Measurements from ENCODE around the gene NKAPD1. TPM values are rescaled to one million over a fixed set of nuclear protein-coding genes. Genes with fewer than 3 reads are reported as not detected.
A peak's percentile ranks its signal among the peaks of the same experiment; 100 is the strongest.

The NKAPD1 gene
- total RNA-seq, 3 donors from 2014 or later = 14.6 to 17.4 (median 16.2) TPM

DNA sequence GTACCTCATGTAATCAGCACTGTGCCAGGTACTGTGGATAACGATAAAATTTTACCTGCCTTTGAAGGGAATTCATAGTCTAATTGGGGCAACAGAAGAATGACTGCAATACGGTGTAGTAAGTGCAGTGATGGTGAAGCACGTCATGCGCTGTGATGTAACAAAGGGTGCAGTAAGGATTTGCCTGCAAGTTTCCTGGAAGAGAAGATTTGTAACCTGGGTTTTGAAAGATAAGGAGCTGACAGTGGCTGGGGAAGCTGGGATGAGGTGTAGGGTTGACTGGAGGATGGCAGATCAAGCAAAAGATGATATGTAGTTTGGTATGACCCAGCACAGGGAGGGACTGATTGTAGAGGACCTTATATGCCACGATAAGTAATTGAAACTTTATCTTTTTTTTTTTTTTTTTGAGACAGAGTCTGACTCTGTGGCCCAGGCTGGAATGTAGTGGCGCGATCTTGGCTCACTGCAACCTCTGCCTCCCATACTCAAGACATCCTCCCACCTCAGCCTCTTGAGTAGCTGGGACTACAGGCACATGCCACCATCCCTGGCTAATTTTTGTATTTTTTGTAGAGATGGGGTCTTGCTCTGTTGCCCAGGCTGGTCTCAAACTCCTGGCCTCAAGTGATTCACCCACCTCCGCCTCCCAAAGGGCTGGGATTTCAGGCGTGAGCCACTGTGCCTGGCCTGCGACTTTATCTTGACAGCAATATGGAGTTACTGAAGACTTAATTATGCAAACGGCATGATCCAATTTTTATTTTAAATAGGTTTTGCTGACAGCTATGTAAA lies 23.8 kb downstream of the NKAPD1 start:
- H3K4me1 ChIP-seq (ENCODE audit: low read depth) = no peaks in the 10 kb centered on the region
- H3K4me3 ChIP-seq = no peak overlapping the region
- H3K36me3 ChIP-seq (ENCODE audit: low read depth) = no peaks in the 10 kb centered on the region
- ATAC-seq (no peak), DNase-seq (no peak)
- intact Hi-C loops (cut with DNase I, micrococcal nuclease) = no loop called here
- H3K9me3 ChIP-seq = no peaks in the 10 kb centered on the region
- no peak for TF ChIP-seq CTCF (IDR thresholded peaks at IDR 0.05)

DNA sequence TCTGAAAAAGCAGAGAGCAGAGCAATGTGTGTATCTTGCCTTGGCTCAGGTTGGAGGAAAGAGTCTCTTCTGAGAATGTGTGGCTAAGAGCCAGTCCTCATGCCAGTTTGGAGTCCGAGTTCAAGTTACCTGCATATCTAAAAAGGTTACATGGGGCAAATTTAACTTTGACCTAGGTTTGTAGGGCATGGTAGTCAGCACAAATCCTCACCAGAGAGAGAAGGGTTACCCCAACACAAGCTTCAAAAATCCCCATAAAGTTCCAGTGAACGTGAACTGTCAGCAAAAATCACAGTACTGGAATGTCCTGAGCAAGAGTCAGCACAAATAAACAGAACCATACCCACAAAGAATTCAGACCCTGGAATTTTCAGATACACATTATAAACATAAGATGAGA lies 26.4 kb downstream of the NKAPD1 start:
- H3K4me1 ChIP-seq (ENCODE audit: low read depth) = no peaks in the 10 kb centered on the region
- H3K4me3 ChIP-seq = no peak overlapping the region
- ATAC-seq (no peak), DNase-seq (no peak)
- no peaks in the 10 kb centered on the region for H3K36me3 ChIP-seq (ENCODE audit: low read depth)
- intact Hi-C loops (cut with DNase I, micrococcal nuclease) = no loop called here
- TF ChIP-seq CTCF (IDR thresholded peaks at IDR 0.05) = no peak
- H3K9me3 ChIP-seq = no peaks in the 10 kb centered on the region

DNA sequence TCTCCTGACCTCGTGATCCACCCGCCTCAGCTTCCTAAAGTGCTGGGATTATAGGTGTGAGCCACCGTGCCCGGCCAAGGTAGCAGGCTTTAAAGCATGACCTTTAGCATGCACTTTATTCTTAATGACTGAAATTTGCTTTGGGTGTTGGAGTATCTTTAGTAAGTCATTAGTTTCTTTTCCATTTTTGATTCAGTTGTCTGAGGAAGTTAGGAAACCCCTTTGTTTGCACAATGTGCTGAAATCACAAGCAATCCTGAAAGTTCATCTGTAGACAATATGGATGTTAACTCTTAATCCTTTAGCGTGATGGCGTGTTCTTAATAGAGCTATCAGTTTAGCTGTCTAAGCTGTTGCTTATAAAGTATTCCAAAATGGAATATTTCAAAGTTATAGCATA lies 29.3 kb downstream of the NKAPD1 start:
- Histone ChIP-seq H3K4me1 (ENCODE audit: low read depth) (no peaks in the 10 kb centered on the region), H3K36me3 (ENCODE audit: low read depth) (no peaks in the 10 kb centered on the region), H3K4me3 (no peak overlapping the region), H3K9me3 (no peaks in the 10 kb centered on the region)
- DNase-seq (no peak), ATAC-seq (no peak)
- intact Hi-C loops (cut with DNase I, micrococcal nuclease) = no loop called here
- TF ChIP-seq CTCF (IDR thresholded peaks at IDR 0.05) = no peak

GRCh38 chr11:112106070-112106469 lies 32.0 kb downstream of the NKAPD1 start:
- intact Hi-C loops (cut with DNase I, micrococcal nuclease) = no loop called here
- Histone ChIP-seq H3K9me3 (no peaks in the 10 kb centered on the region), H3K4me3 (no peak overlapping the region), H3K36me3 (ENCODE audit: low read depth) (no peaks in the 10 kb centered on the region), H3K4me1 (ENCODE audit: low read depth) (no peaks in the 10 kb centered on the region)
- no peak for DNase-seq
- ATAC-seq = no peak
- no peak for TF ChIP-seq CTCF (IDR thresholded peaks at IDR 0.05)

DNA sequence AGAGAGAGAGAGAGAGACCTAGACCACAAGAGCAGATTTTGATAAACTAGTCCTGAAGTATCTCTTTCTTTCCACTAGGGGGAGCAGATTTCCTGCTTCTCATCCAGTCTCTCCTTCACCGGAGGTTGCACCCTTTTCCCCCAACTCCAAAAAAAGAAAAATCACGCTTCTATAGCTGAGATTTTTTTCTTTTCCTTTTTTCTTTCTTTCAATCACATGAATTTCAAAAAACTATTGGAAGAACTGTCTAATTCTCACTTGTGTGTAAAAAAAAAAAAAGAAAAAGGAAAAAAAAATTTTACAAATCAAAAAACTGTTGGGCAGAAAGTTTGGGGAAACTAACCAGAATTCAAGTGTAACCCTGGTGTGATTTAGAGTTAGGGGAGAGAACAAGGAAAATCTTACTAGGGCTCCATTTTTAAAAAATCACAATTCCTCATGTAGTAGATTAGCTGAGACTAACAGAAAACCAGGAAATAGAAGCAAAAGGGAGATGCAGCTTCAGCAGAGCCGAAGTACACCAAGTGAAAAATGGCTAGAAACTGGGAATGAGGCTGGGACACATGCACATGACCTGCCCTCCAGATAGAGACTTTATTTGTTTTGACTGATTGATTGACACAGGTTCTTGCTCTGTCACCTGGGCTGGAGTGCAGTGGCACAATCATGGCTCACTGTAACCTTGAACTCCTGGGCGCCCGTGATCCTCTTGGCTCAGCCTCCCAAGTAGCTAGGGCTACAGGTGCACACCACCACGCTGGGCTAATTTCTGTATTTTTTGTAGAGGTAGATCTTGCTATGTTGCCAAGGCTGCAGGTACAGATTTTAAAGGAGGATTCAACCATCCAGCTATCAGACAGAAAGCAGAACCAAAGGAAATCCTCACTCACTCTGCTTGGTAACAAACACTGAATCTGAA lies 39.7 kb downstream of the NKAPD1 start:
- ATAC-seq = peak; percentile 87
- no peaks in the 10 kb centered on the region for H3K4me1 ChIP-seq (ENCODE audit: low read depth)
- H3K4me3 ChIP-seq = no peak overlapping the region
- peak; percentile 47 for TF ChIP-seq CTCF (IDR thresholded peaks at IDR 0.05)
- no peaks in the 10 kb centered on the region for H3K36me3 ChIP-seq (ENCODE audit: low read depth)
- no peaks in the 10 kb centered on the region for H3K9me3 ChIP-seq
- DNase-seq = no peak
- intact Hi-C loops (cut with DNase I, micrococcal nuclease) = loop anchor here (10.0 kb wide), 1 partner anchor 61 kb away; the partner anchor contains the start of gene BCO2 (in 2 of the 2)

Measured in mucosa of descending colon (tissue), 3 donors.